PC-3 (cell line): ENCODE results near the gene MARCHF6. TPM values are rescaled to one million over a fixed set of nuclear protein-coding genes. Genes with fewer than 3 reads are reported as not detected.

Experiments used
- ATAC-seq: fragments of 200-7000 bp; cut with Tn5 transposase; 2 replicates; pipeline ENCODE4 v1.9.1; 2020; ENCODE audit warnings: mild to moderate bottlenecking, moderate library complexity
- BruUV-seq: library from RNA; stranded (reverse); fragments of 400-500 nt; replicated peaks from 2 replicates; lab custom pipeline; 2021; lab: Mats Ljungman, UMichigan
- CTCF ChIA-PET: fragments of 300-600 bp; sonication (Branson Sonifier 250); formaldehyde crosslinking; loops from one replicate; lab custom pipeline; 2022; ENCODE audit warnings: antibody characterized with exemption; lab: Charles Lee
- POLR2A ChIA-PET: fragments of 300-600 bp; sonication (Branson Sonifier 250); formaldehyde crosslinking; loops from one replicate; lab custom pipeline; 2022; ENCODE audit warnings: antibody characterized with exemption; ENCODE audit not compliant: unreplicated experiment; lab: Charles Lee
- DNase-seq: peaks from one replicate; pipeline ENCODE4 v3.0.0-alpha.2; 2015
- H2AFZ ChIP-seq: fragments of 300-600 bp; sonication (generic); 2 replicates; pipeline ENCODE4 v1.6.0; 2016; ENCODE audit warnings: antibody characterized with exemption, low read length
- H3F3A ChIP-seq: fragments of 300-600 bp; sonication (generic); one replicate; pipeline ENCODE4 v1.6.0; 2017; ENCODE audit warnings: antibody characterized with exemption, low read length, control low read depth, mild to moderate bottlenecking; ENCODE audit not compliant: unreplicated experiment
- H3K27ac ChIP-seq: fragments of 300-600 bp; sonication (generic); 2 replicates; pipeline ENCODE4 v1.5.1; 2016; ENCODE audit warnings: mild to moderate bottlenecking, low read length
- H3K27me3 ChIP-seq: fragments of 300-600 bp; sonication (generic); 2 replicates; pipeline ENCODE4 v1.6.1; 2016; ENCODE audit warnings: low read length, mixed read lengths
- H3K36me3 ChIP-seq: fragments of 300-600 bp; sonication (generic); 2 replicates; pipeline ENCODE4 v1.6.1; 2016; ENCODE audit warnings: low read depth, mixed run types, low read length, mixed read lengths
- H3K4me1 ChIP-seq: fragments of 300-600 bp; sonication (generic); 2 replicates; pipeline ENCODE4 v1.5.1; 2016; ENCODE audit warnings: low read length; ENCODE audit not compliant: insufficient read depth
- H3K4me2 ChIP-seq: fragments of 300-600 bp; sonication (generic); 2 replicates; pipeline ENCODE4 v1.6.0; 2016; ENCODE audit warnings: low read length
- H3K4me3 ChIP-seq: fragments of 300-600 bp; sonication (generic); 2 replicates; pipeline ENCODE4 v1.5.1; 2016; ENCODE audit warnings: mild to moderate bottlenecking, low read length, mixed read lengths
- H3K79me2 ChIP-seq: fragments of 300-600 bp; sonication (generic); 2 replicates; pipeline ENCODE4 v1.6.1; 2017; ENCODE audit warnings: low read length, mixed read lengths
- H3K9ac ChIP-seq: fragments of 300-600 bp; sonication (generic); 2 replicates; pipeline ENCODE4 v1.6.0; 2016; ENCODE audit warnings: mild to moderate bottlenecking, low read length
- H3K9me2 ChIP-seq: fragments of 300-600 bp; sonication (generic); replicated peaks from 2 replicates; pipeline ENCODE4 v1.6.1; 2016; ENCODE audit warnings: mixed run types, low read length, mixed read lengths
- H3K9me3 ChIP-seq: fragments of 300-600 bp; sonication (generic); 2 replicates; pipeline ENCODE4 v1.6.1; 2016; ENCODE audit warnings: low read length, mixed read lengths
- H4K20me1 ChIP-seq: fragments of 300-600 bp; sonication (generic); 2 replicates; pipeline ENCODE4 v1.6.1; 2016; ENCODE audit warnings: low read length, mixed read lengths
- CTCF ChIP-seq: fragments of 300-600 bp; sonication (generic); conservative IDR thresholded peaks from 2 replicates; pipeline ENCODE4 v1.5.1; 2017; ENCODE audit warnings: antibody characterized with exemption, low read depth, mild to moderate bottlenecking, low read length
- EZH2 ChIP-seq: fragments of 300-600 bp; sonication (generic); IDR thresholded peaks from one replicate; pipeline ENCODE4 v1.6.1; 2017; ENCODE audit warnings: antibody characterized with exemption, mild to moderate bottlenecking, low read length; ENCODE audit not compliant: unreplicated experiment
- EZH2phosphoT487 ChIP-seq: fragments of 300-600 bp; sonication (generic); IDR thresholded peaks from 2 replicates; pipeline ENCODE4 v1.6.1; 2018; ENCODE audit warnings: mild to moderate bottlenecking, antibody characterized with exemption, low read length, borderline replicate concordance
- intact Hi-C: fragments of 100-400 bp; cut with micrococcal nuclease; formaldehyde crosslinking; loops from 2 replicates; pipeline ENCODE4 v1.9.0; 2023
- total RNA-seq: library from RNA; depleted of rRNA; stranded (reverse); fragments of >200 nt; gene quantifications from 2 replicates; pipeline ENCODE4 v1.2.3, GENCODE V29; 2014

The MARCHF6 gene
- total RNA-seq, 1 experiment from 2014 or later: 140 TPM

- ChIA-PET POLR2A (no interaction called here), CTCF (no interaction called here)
- H3K36me3 ChIP-seq: peaks cover 27% of the 10 kb centered on the region
- BruUV-seq: no TSS peak
- no peaks in the 10 kb centered on the region for H3K4me1 ChIP-seq
- H3K9ac ChIP-seq: no peak overlapping the region
- no peak overlapping the region for H3K27ac ChIP-seq
- peaks cover 54% of the 10 kb centered on the region for H4K20me1 ChIP-seq
- DNase-seq (no peak), ATAC-seq (no peak)
- H2AFZ ChIP-seq: no peak overlapping the region
- H3F3A ChIP-seq: no peaks in the 10 kb centered on the region
- intact Hi-C loops: no loop called here
- TF ChIP-seq CTCF (no peak), EZH2phosphoT487 (no peak), EZH2 (no peak)
- peaks cover 82% of the 10 kb centered on the region for H3K79me2 ChIP-seq
- no peaks in the 10 kb centered on the region for H3K27me3 ChIP-seq
- no peak overlapping the region for H3K4me3 ChIP-seq
- no peaks in the 10 kb centered on the region for H3K9me3 ChIP-seq
- no peak overlapping the region for H3K4me2 ChIP-seq
- no peaks in the 10 kb centered on the region for H3K9me2 ChIP-seq
Observed at GRCh38 chr5:10377081-10377480, 23.6 kb downstream of the MARCHF6 start.

GRCh38 chr5:10381803-10382202 is 28.3 kb downstream of the MARCHF6 start:
- CTCF ChIA-PET: no interaction called here
- no peak overlapping the region for H3K27ac ChIP-seq
- H3F3A ChIP-seq: no peaks in the 10 kb centered on the region
- POLR2A ChIA-PET: no interaction called here
- no peak overlapping the region for H3K4me2 ChIP-seq
- ATAC-seq: no peak
- no peak overlapping the region for H3K4me3 ChIP-seq
- no peaks in the 10 kb centered on the region for H3K27me3 ChIP-seq
- H4K20me1 ChIP-seq: peaks cover 22% of the 10 kb centered on the region
- intact Hi-C loops: no loop called here
- no peak for DNase-seq
- peaks cover 52% of the 10 kb centered on the region for H3K79me2 ChIP-seq
- H3K4me1 ChIP-seq: no peaks in the 10 kb centered on the region
- H3K9ac ChIP-seq: no peak overlapping the region
- no TSS peak for BruUV-seq
- peaks cover 52% of the 10 kb centered on the region for H3K36me3 ChIP-seq
- no peak overlapping the region for H2AFZ ChIP-seq
- no peaks in the 10 kb centered on the region for H3K9me2 ChIP-seq
- TF ChIP-seq EZH2phosphoT487 (no peak), CTCF (no peak), EZH2 (no peak)
- H3K9me3 ChIP-seq: no peaks in the 10 kb centered on the region

- Histone ChIP-seq H3K27ac (no peak overlapping the region), H3K9me3 (no peaks in the 10 kb centered on the region), H4K20me1 (0 out of 2 replicates have a peak, but pooled peaks cover 7% of the 10 kb centered on the region), H3K9me2 (no peaks in the 10 kb centered on the region), H2AFZ (no peak overlapping the region), H3K4me3 (no peak overlapping the region), H3K27me3 (no peaks in the 10 kb centered on the region), H3K4me1 (no peaks in the 10 kb centered on the region), H3K36me3 (peaks cover 57% of the 10 kb centered on the region), H3F3A (no peaks in the 10 kb centered on the region), H3K9ac (no peak overlapping the region), H3K4me2 (no peak overlapping the region), H3K79me2 (peaks cover 27% of the 10 kb centered on the region)
- DNase-seq (no peak), ATAC-seq (no peak)
- no peak for TF ChIP-seq EZH2phosphoT487
- no peak for TF ChIP-seq EZH2
- TF ChIP-seq CTCF: no peak
- ChIA-PET POLR2A (no interaction called here), CTCF (no interaction called here)
- intact Hi-C loops: no loop called here
- no TSS peak for BruUV-seq
Observed at GRCh38 chr5:10384483-10384882, 31.0 kb downstream of the MARCHF6 start.
